HCT116 (cell line): Measurements from ENCODE around the gene DYRK2. TPM values are rescaled to one million over a fixed set of nuclear protein-coding genes. Genes with fewer than 3 reads are reported as not detected.

ENCODE experiments used
- ATAC-seq: fragments of 200-7000 bp; cut with Tn5 transposase; 2 replicates; pipeline ENCODE4 v1.9.1; 2020; ENCODE audit warnings: mild to moderate bottlenecking, moderate library complexity
- BruUV-seq: library from RNA; stranded (reverse); fragments of 400-500 nt; replicated peaks from 2 replicates; lab custom pipeline; 2021; lab: Mats Ljungman, UMichigan
- CTCF ChIA-PET: fragments of 300-600 bp; sonication (Branson Sonifier 250); formaldehyde crosslinking; loops from one replicate; lab custom pipeline; 2021; ENCODE audit warnings: antibody characterized with exemption; lab: Charles Lee
- POLR2A ChIA-PET: fragments of 300-600, 350-600 bp; sonication (Branson Sonifier 250); formaldehyde crosslinking; loops from one replicate; lab custom pipeline; 2021; ENCODE audit warnings: antibody characterized with exemption; lab: Charles Lee
- RAD21 ChIA-PET, 2 experiments: fragments of 300-600 bp; sonication (Branson Sonifier 250); formaldehyde crosslinking; loops; one replicate each; lab custom pipeline; 2023; ENCODE audit warnings: low total read pairs in 2 of 2; ENCODE audit not compliant: uncharacterized antibody in 2 of 2, unreplicated experiment in 2 of 2, low non-redundant PET in 1 of 2; lab: Charles Lee
- DNase-seq: peaks from one replicate; pipeline ENCODE4 v3.0.0-alpha.2; 2010; ENCODE audit warnings: low read depth, low spot score
- H2AFZ ChIP-seq: fragments of 200-600 bp; shearing (Covaris generic), sonication (generic); 2 replicates; pipeline ENCODE4 v1.6.1; 2017; ENCODE audit warnings: low read depth, mixed run types, mixed read lengths, antibody characterized with exemption, low read length; ENCODE audit not compliant: poor library complexity, severe bottlenecking
- H3K27ac ChIP-seq: 2 replicates; pipeline ENCODE4 v1.5.1; 2012; ENCODE audit warnings: low read depth, low read length
- H3K27me3 ChIP-seq: fragments of 200-600 bp; sonication (generic); 2 replicates; pipeline ENCODE4 v1.6.1; 2016; ENCODE audit warnings: mixed run types, low read length, mixed read lengths; ENCODE audit not compliant: insufficient read depth
- H3K36me3 ChIP-seq, 2 experiments: fragments of 200-500 bp in 1 of 2; fragments of 200-600 bp in 1 of 2; sonication (Bioruptor generic) in 1 of 2; sonication (generic) in 1 of 2; 2 replicates each; pipeline versions ENCODE4 v1.5.1 to v1.6.1; 2014 to 2016; ENCODE audit warnings: low read length in 2 of 2, inconsistent platforms in 1 of 2, mixed read lengths in 1 of 2, mixed run types in 1 of 2; ENCODE audit not compliant: insufficient read depth in 2 of 2, control insufficient read depth in 1 of 2
- H3K4me1 ChIP-seq, 2 experiments: fragments of 200-600 bp in 1 of 2; sonication (generic) in 1 of 2; 2 replicates each; pipeline versions ENCODE4 v1.5.1 to v1.6.1; 2012 to 2017; ENCODE audit warnings: low read length in 2 of 2, inconsistent platforms in 1 of 2, mild to moderate bottlenecking in 1 of 2, mixed read lengths in 1 of 2, mixed run types in 1 of 2, moderate library complexity in 1 of 2; ENCODE audit not compliant: insufficient read depth in 2 of 2, control insufficient read depth in 1 of 2
- H3K4me2 ChIP-seq: fragments of 200-600 bp; sonication (generic); 2 replicates; pipeline ENCODE4 v1.6.1; 2017; ENCODE audit warnings: mixed run types, low read length, mixed read lengths
- H3K4me3 ChIP-seq, 2 experiments: fragments of 200-600 bp in 1 of 2; sonication (generic) in 1 of 2; replicated peaks in 1 of 2; 2 replicates each; pipeline ENCODE4 v1.5.1; 2011 to 2016; ENCODE audit warnings: low read length in 2 of 2, control low read depth in 1 of 2, low read depth in 1 of 2, mild to moderate bottlenecking in 1 of 2, mixed read lengths in 1 of 2, mixed run types in 1 of 2
- H3K79me2 ChIP-seq: fragments of 200-600 bp; sonication (generic); 2 replicates; pipeline ENCODE4 v1.6.1; 2017; ENCODE audit warnings: mild to moderate bottlenecking, mixed run types, low read length, moderate library complexity, mixed read lengths; ENCODE audit not compliant: insufficient read depth
- H3K9ac ChIP-seq: fragments of 200-600 bp; sonication (generic); 2 replicates; pipeline ENCODE4 v1.6.1; 2016; ENCODE audit warnings: low read length, mixed read lengths
- H3K9me2 ChIP-seq: fragments of 200-600 bp; sonication (generic), shearing (Covaris generic); 2 replicates; pipeline ENCODE4 v1.6.1; 2017; ENCODE audit warnings: mixed run types, mild to moderate bottlenecking, moderate library complexity; ENCODE audit not compliant: insufficient read depth
- H3K9me3 ChIP-seq, 2 experiments: fragments of 200-500 bp in 1 of 2; fragments of 200-600 bp in 1 of 2; sonication (Bioruptor generic) in 1 of 2; sonication (generic) in 1 of 2; 2 replicates each; pipeline ENCODE4 v1.6.1; 2014 to 2017; ENCODE audit warnings: low read length in 2 of 2, mixed read lengths in 2 of 2, inconsistent platforms in 1 of 2, low read depth in 1 of 2, mild to moderate bottlenecking in 1 of 2, mixed run types in 1 of 2, moderate library complexity in 1 of 2; ENCODE audit not compliant: control insufficient read depth in 1 of 2, insufficient read depth in 1 of 2
- H4K20me1 ChIP-seq: fragments of 200-600 bp; sonication (generic), shearing (Covaris generic); 2 replicates; pipeline ENCODE4 v1.6.1; 2017; ENCODE audit warnings: mixed run types, mild to moderate bottlenecking, moderate library complexity; ENCODE audit not compliant: insufficient read depth
- CTCF ChIP-seq, 3 experiments: fragments of 200-600 bp in 1 of 3; sonication (generic) in 1 of 3; IDR thresholded peaks in 2 of 3; conservative IDR thresholded peaks in 1 of 3; 2 replicates each; pipeline ENCODE4 v1.5.1; 2012 to 2017; ENCODE audit warnings: low read depth in 2 of 3, low read length in 2 of 3, antibody characterized with exemption in 1 of 3, borderline replicate concordance in 1 of 3, control low read depth in 1 of 3, mild to moderate bottlenecking in 1 of 3, mixed read lengths in 1 of 3, mixed run types in 1 of 3, moderate library complexity in 1 of 3; ENCODE audit not compliant: insufficient read depth in 1 of 3
- EZH2phosphoT487 ChIP-seq: fragments of 200-600 bp; IDR thresholded peaks from 2 replicates; pipeline ENCODE4 v1.6.1; 2018; ENCODE audit warnings: antibody characterized with exemption, borderline replicate concordance
- JUND ChIP-seq: IDR thresholded peaks from 2 replicates; pipeline ENCODE4 v1.6.1; 2012
- MAX ChIP-seq: IDR thresholded peaks from 2 replicates; pipeline ENCODE4 v1.6.1; 2012
- ZFX ChIP-seq: fragments of 450-650 bp; IDR thresholded peaks from 2 replicates; pipeline ENCODE4 v1.6.1; 2017
- intact Hi-C: fragments of 100-400 bp; cut with micrococcal nuclease; formaldehyde crosslinking; loops from 2 replicates; pipeline ENCODE4 v1.10.0; 2022
- total RNA-seq: library from RNA; stranded (reverse); gene quantifications from one replicate; pipeline ENCODE4 v1.2.1, GENCODE V29; 2021; ENCODE audit not compliant: unreplicated experiment

Gene DYRK2
- total RNA-seq, 1 experiment from 2014 or later, result 28.7 TPM

- intact Hi-C loops, result loop anchor here (1.0 kb wide), 1 partner anchor 55 kb away; no protein-coding TSS in a partner anchor
- H4K20me1 ChIP-seq, result peaks cover 4% of the 10 kb centered on the region; the same call in 1 of the 2 replicates
- H3K79me2 ChIP-seq, result peaks cover 39% of the 10 kb centered on the region
- no peaks in the 10 kb centered on the region for H3K9me2 ChIP-seq
- TF ChIP-seq JUND (no peak), MAX (peak; percentile 66), CTCF (IDR thresholded peaks at IDR 0.05 in 2 of 3, conservative IDR thresholded peaks at IDR 0.05 in 1 of 3; ENCODE audit: borderline replicate concordance in 1 of 3, insufficient read depth in 1 of 3, low read depth in 2 of 3, low read length in 2 of 3) (peak in 2 of 3 experiments; percentile 28 to 29; a peak in 2 of 6 replicates)
- POLR2A ChIA-PET, result no interaction called here
- H3K9me3 ChIP-seq, result no peaks in the 10 kb centered on the region
- H3K9ac ChIP-seq, result peak overlapping the region; percentile 70
- H3K36me3 ChIP-seq, result peaks cover 0 to 7% of the 10 kb centered on the region in 2 experiments; a peak in 1 of 4 replicates
- peak overlapping the region; percentile 97 for H3K4me2 ChIP-seq
- no TSS peak for BruUV-seq
- peak overlapping the region; percentile 36; the same call in 1 of the 2 replicates for H3K27ac ChIP-seq
- H3K27me3 ChIP-seq, result no peaks in the 10 kb centered on the region
- H3K4me3 ChIP-seq, result peak overlapping the region; percentile 66 to 70
- DNase-seq, result peak; percentile 60
- peak; percentile 74 for ATAC-seq
- CTCF ChIA-PET, result interaction anchor here (1.5 kb wide), 1 partner anchor 295 kb away, joined by 9 read pairs; no protein-coding TSS in a partner anchor
- peak overlapping the region; percentile 93 for H2AFZ ChIP-seq
- RAD21 ChIA-PET, result interaction anchor here in 1 of 2 experiments (0.6 kb wide), 1 partner anchor 58 kb away, joined by 7 read pairs; no protein-coding TSS in a partner anchor
- H3K4me1 ChIP-seq, result peaks cover 14 to 30% of the 10 kb centered on the region in 2 experiments
These were observed 585 bp upstream of the DYRK2 start for GRCh38 chr12:67647799-67648520.

- Histone ChIP-seq H2AFZ (no peak overlapping the region), H3K79me2 (peaks cover 52% of the 10 kb centered on the region)
These were observed 670 bp downstream of the DYRK2 start for GRCh38 chr12:67649261-67649569.

More at GRCh38 chr12:67649261-67649569, 670 bp downstream of the DYRK2 start:
- DNase-seq (no peak), ATAC-seq (peak; percentile 35)
- peaks cover 0 to 7% of the 10 kb centered on the region in 2 experiments; a peak in 1 of 4 replicates for H3K36me3 ChIP-seq
- no peaks in the 10 kb centered on the region for H3K27me3 ChIP-seq
- ChIA-PET RAD21 (no interaction called here), CTCF (interaction anchor here (1.5 kb wide), 1 partner anchor 294 kb away, joined by 9 read pairs; no protein-coding TSS in a partner anchor), POLR2A (no interaction called here)
- H3K9me3 ChIP-seq, result no peaks in the 10 kb centered on the region
- peaks cover 14 to 30% of the 10 kb centered on the region in 2 experiments for H3K4me1 ChIP-seq
- intact Hi-C loops, result no loop called here
- no TSS peak for BruUV-seq
- H3K4me2 ChIP-seq, result peak overlapping the region; percentile 90
- H3K4me3 ChIP-seq, result peak overlapping the region; percentile 70 to 80
- TF ChIP-seq EZH2phosphoT487 (no peak), ZFX (peak; percentile 78)
- H3K27ac ChIP-seq, result peak overlapping the region; percentile 79
- H3K9ac ChIP-seq, result peak overlapping the region; percentile 89
- peaks cover 4% of the 10 kb centered on the region; the same call in 1 of the 2 replicates for H4K20me1 ChIP-seq
- no peaks in the 10 kb centered on the region for H3K9me2 ChIP-seq
